Measurements from ENCODE around the gene SLIT3.

GRCh38 chr5:169290895-169291294 is 10.0 kb downstream of the SLIT3 start:
- no peak for TF ChIP-seq RARB (CRISPR knock-in tag; IDR thresholded peaks at IDR 0.05)
- no peak for TF ChIP-seq BACH2 (CRISPR knock-in tag; IDR thresholded peaks at IDR 0.05; ENCODE audit: borderline replicate concordance)
- TF ChIP-seq ESRRG (CRISPR knock-in tag; IDR thresholded peaks at IDR 0.05) = no peak
- no peak for TF ChIP-seq ZC3H10 (CRISPR knock-in tag; IDR thresholded peaks at IDR 0.05)
- TF ChIP-seq PATZ1 (CRISPR knock-in tag; IDR thresholded peaks at IDR 0.05; ENCODE audit: borderline replicate concordance) = no peak
- no peak for TF ChIP-seq TCF4 (CRISPR knock-in tag; IDR thresholded peaks at IDR 0.05; ENCODE audit: borderline replicate concordance)
- no peak for TF ChIP-seq CREB5 (CRISPR knock-in tag; IDR thresholded peaks at IDR 0.05; ENCODE audit: low read depth)
- TF ChIP-seq POU6F1 (CRISPR knock-in tag; IDR thresholded peaks at IDR 0.05; ENCODE audit: borderline replicate concordance, low read depth) = no peak

All from SK-N-SH treated with all-trans-retinoic acid at 6 μM for 48 hours (cell line).